Breast epithelium (tissue), 3 donors: ENCODE measurements around the gene DMXL2.

Source experiments
- CTCF ChIP-seq, 3 donors: fragments of 450-650 bp; IDR thresholded peaks; one replicate each; pipeline ENCODE4 v1.5.1; 2016 to 2017; ENCODE audit warnings: antibody characterized with exemption in 3 of 3, mild to moderate bottlenecking in 3 of 3, moderate library complexity in 3 of 3
- POLR2A ChIP-seq: fragments of 450-650 bp; IDR thresholded peaks from one replicate; pipeline ENCODE4 v1.6.1; 2016; ENCODE audit warnings: antibody characterized with exemption, mild to moderate bottlenecking, moderate library complexity
- POLR2AphosphoS5 ChIP-seq, 3 donors: sonication (generic); formaldehyde crosslinking; IDR thresholded peaks; one replicate each; pipeline ENCODE4 v1.6.1; 2017; ENCODE audit warnings: antibody characterized with exemption in 3 of 3

DNA sequence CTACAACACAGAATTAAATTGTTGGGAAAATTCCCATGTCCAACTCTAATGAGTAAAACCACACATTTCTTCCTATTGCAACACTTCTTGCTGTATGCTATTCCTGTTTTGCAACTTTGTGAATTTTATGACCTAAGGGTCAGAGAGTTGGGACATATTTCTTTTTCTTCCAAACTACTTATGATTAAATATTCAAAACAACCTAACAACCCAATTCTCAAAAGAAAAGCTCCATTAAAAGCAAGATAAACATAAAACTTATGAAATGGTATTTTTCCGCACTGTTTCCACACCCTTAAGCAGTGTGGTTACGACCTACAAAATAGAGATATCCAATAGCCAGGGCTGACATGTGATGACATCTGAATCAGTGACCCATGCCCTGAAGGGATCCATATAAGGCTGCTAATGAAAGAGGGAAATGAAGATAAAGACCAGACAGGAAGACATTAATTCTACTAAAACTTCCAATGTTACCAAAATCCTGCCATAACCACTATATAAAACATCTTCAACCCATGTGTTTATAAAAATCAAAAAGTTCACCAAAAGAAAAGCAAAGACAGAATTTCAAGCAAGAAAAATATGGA lies 45.6 kb downstream of the DMXL2 start:
- TF ChIP-seq CTCF (IDR thresholded peaks at IDR 0.05) (no peak), POLR2AphosphoS5 (IDR thresholded peaks at IDR 0.05) (no peak), POLR2A (no peak)
